ENCODE results near the gene BCL2L1. TPM values are rescaled to one million over a fixed set of nuclear protein-coding genes. Genes with fewer than 3 reads are reported as not detected.

The BCL2L1 gene
- total RNA-seq, 1 donor from 2014 or later, result 57.2 TPM

DNA sequence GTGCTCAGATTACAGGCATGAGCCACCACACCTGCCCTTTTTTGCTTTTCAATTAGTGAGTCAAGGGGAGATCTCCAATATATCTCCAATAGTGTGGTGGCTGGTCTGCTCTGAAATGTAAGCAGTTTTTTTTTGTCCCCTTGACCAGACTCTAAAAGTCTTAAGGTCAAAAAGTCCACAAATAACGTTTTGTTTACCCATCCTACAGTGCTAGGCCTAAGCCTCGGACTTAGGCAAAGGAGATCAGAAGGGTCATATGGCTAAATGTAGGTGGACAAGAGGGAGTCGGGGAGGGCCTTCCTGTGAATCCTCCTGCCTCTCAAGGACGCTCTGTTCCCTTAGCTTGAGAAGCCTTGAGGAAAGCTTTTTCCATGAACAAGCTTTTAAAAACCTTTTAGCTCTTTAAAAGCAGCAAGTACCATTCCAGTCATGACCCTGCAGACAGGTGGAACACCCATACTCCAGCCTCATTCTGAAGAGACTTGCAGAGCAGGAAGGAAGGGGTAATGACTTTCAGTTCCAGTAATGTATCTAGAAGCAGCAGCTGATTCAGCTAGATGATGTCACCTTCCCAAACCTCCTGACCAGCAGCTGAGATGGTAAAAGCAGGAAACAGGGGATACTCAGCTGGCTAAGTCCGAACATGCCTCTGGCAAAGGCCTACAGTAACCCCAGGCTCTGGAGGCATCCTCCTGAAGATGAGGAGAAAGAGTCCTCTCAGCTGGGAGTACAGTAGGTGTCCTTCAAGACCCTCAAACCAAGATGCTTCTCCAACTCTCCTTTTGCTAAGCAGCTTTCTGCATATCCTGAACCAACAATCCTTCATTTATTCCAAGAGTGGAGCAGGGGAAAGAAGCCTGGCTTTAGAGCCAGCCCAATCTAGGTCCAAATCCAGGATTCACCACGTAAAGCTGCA, 23.6 kb downstream of the BCL2L1 start:
- intact Hi-C loops (cut with DNase I), result no loop called here

DNA sequence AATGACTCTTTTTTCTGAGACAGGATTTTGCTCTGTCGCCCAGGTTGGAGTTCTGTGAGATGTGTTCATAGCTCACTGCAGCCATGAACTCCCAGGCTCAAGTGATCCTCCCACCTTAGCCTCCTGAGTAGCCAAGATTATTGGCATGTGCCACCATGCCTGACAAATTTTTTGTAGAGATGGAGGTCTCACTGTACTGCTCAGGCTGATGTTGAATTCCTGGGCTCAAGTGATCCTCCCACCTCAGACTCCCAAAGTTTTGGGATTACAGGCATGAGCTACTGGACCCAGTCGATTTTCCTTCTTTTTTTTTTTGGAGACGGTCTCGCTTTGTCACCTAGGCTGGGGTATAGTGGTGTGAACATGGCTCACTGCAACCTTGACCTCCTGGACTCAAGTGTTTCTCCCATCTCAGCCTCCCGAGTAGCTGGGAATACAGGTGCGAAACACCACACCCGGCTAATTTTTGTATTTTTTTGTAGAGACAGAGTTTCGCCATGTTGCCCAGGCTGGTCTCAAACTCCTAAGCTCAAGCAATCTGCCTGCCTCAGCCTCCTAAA, 24.3 kb downstream of the BCL2L1 start:
- no peaks in the 10 kb centered on the region for H3K9me3 ChIP-seq
- H3K4me3 ChIP-seq, result no peak overlapping the region
- DNase-seq (ENCODE audit: extremely low spot score in 2 of 2), result no peak
- no peaks in the 10 kb centered on the region for H3K36me3 ChIP-seq
- peak overlapping the region; percentile 82 for H3K27ac ChIP-seq
- peaks cover 64% of the 10 kb centered on the region for H3K4me1 ChIP-seq
- TF ChIP-seq POLR2A (IDR thresholded peaks at IDR 0.05) (no peak), POLR2AphosphoS5 (IDR thresholded peaks at IDR 0.05; ENCODE audit: insufficient read depth in 1 of 2, low read depth in 1 of 2) (no peak)
- TF ChIP-seq, protein P1, sequence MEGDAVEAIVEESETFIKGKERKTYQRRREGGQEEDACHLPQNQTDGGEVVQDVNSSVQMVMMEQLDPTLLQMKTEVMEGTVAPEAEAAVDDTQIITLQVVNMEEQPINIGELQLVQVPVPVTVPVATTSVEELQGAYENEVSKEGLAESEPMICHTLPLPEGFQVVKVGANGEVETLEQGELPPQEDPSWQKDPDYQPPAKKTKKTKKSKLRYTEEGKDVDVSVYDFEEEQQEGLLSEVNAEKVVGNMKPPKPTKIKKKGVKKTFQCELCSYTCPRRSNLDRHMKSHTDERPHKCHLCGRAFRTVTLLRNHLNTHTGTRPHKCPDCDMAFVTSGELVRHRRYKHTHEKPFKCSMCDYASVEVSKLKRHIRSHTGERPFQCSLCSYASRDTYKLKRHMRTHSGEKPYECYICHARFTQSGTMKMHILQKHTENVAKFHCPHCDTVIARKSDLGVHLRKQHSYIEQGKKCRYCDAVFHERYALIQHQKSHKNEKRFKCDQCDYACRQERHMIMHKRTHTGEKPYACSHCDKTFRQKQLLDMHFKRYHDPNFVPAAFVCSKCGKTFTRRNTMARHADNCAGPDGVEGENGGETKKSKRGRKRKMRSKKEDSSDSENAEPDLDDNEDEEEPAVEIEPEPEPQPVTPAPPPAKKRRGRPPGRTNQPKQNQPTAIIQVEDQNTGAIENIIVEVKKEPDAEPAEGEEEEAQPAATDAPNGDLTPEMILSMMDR (IDR thresholded peaks at IDR 0.05), result no peak
- H3K27me3 ChIP-seq, result no peaks in the 10 kb centered on the region
- intact Hi-C loops (cut with DNase I), result no loop called here

More for the DNA sequence above, 23.6 kb downstream of the BCL2L1 start:
- H3K27ac ChIP-seq, result peak overlapping the region; percentile 82
- no peaks in the 10 kb centered on the region for H3K36me3 ChIP-seq
- no peak overlapping the region for H3K4me3 ChIP-seq
- H3K27me3 ChIP-seq, result no peaks in the 10 kb centered on the region
- peak in 1 of 2 donors; percentile 97 for TF ChIP-seq POLR2AphosphoS5 (IDR thresholded peaks at IDR 0.05; ENCODE audit: insufficient read depth in 1 of 2, low read depth in 1 of 2)
- TF ChIP-seq POLR2A (IDR thresholded peaks at IDR 0.05), result no peak
- DNase-seq (ENCODE audit: extremely low spot score in 2 of 2), result no peak
- no peaks in the 10 kb centered on the region for H3K9me3 ChIP-seq
- H3K4me1 ChIP-seq, result peaks cover 64% of the 10 kb centered on the region

GRCh38 chr20:31695849-31696804, 26.5 kb downstream of the BCL2L1 start:
- peak overlapping the region; percentile 7 for H3K27ac ChIP-seq
- peaks cover 58% of the 10 kb centered on the region for H3K4me1 ChIP-seq
- intact Hi-C loops (cut with DNase I), result no loop called here
- H3K4me3 ChIP-seq, result no peak overlapping the region
- TF ChIP-seq, protein P1 (IDR thresholded peaks at IDR 0.05), result no peak
- TF ChIP-seq POLR2AphosphoS5 (IDR thresholded peaks at IDR 0.05; ENCODE audit: insufficient read depth in 1 of 2, low read depth in 1 of 2), result no peak
- DNase-seq (ENCODE audit: extremely low spot score in 2 of 2), result no peak
- no peaks in the 10 kb centered on the region for H3K9me3 ChIP-seq
- H3K27me3 ChIP-seq, result no peaks in the 10 kb centered on the region
- H3K36me3 ChIP-seq, result no peaks in the 10 kb centered on the region

DNA sequence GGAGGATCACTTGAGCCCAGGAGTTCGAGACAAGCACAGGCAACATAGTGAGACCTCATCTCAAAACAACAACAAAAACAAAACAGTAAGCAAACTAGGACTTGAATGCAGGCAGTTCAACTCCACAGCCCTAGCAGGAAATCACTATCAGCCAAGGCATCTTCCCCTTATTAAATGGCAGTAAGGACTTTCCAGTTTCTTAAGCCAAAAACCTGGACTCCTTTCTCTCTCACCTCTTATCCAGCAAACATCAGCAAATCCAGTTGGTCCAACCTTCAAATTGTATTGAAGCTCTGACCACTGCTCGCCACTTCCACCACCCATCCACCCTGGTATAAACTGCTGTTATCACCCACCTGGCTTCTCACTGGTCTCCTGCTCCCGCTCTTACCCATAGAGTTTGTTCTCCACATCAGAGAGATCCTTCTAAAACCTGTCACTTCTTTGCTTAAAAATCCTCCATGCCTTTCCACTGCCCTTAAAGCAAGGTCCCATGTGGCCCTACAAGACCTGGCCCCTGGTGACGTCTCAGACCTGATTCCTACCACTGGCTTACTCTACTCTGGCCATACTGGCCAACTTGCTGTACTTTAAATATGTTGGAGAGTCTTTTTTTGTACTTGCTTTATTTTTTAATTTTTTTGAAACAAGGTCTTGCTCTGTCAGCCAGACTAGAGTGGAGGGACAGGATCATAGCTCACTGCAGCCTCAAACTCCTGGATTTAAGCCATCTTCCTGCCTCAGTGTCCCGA, 27.6 kb downstream of the BCL2L1 start:
- H3K36me3 ChIP-seq, result no peaks in the 10 kb centered on the region

More for the DNA sequence above, 27.6 kb downstream of the BCL2L1 start:
- no peaks in the 10 kb centered on the region for H3K27me3 ChIP-seq
- H3K4me3 ChIP-seq, result no peak overlapping the region
- intact Hi-C loops (cut with DNase I), result no loop called here
- peak overlapping the region; percentile 21 for H3K27ac ChIP-seq
- TF ChIP-seq POLR2A (IDR thresholded peaks at IDR 0.05) (no peak), POLR2AphosphoS5 (IDR thresholded peaks at IDR 0.05; ENCODE audit: insufficient read depth in 1 of 2, low read depth in 1 of 2) (no peak)
- TF ChIP-seq, protein P1 (IDR thresholded peaks at IDR 0.05), result no peak
- H3K9me3 ChIP-seq, result no peaks in the 10 kb centered on the region
- no peak for DNase-seq (ENCODE audit: extremely low spot score in 2 of 2)
- peaks cover 47% of the 10 kb centered on the region for H3K4me1 ChIP-seq

Data from vagina (tissue), 2 donors.